Suppressor macrophage (primary cell): Measurements from ENCODE around the gene LITAF.
"Not testable (repeated sequence)": the region's sequence is repeated elsewhere in the genome, so short reads cannot be mapped to it uniquely, and the experiment has no call there.

Experiments
- DNase-seq, 4 experiments: peaks; one replicate each; pipeline ENCODE4 v3.0.0-alpha.2; 2020 to 2022

The LITAF gene

DNA sequence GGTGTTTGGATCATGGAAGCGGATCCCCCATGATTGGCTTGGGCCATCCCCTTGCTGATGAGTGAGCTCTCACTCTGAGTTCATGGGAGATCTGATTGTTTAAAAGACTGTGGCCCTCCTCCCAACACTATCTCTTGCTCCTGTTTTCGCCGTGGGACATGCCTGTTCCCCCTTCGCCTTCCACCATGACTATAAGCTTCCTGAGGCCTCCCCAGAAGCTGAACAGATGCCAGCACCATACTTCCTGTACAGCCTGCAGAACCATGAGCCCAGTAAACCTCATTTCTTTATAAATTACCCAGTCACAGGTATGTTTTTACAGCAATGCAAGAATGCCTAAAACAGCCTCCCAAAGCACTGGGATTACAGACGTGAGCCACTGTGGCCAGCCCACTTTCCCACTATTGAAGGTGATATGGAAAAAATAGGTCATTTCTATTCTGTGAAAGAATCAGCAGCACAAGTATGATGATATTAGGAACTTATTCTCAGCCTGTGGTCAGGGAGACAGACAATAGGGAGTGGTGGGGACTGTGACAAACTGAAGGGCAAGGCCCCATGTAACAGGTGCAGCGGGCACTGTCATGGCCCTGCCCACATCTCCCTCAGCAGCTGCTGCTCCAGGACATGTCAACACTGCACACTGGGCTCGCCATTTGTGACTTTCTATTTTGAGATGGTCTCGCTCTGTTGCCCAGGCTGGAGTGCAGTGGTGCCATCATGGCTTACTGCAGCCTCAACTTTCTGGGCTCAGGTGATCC, 33.7 kb upstream of the LITAF start:
- no peak for DNase-seq

DNA sequence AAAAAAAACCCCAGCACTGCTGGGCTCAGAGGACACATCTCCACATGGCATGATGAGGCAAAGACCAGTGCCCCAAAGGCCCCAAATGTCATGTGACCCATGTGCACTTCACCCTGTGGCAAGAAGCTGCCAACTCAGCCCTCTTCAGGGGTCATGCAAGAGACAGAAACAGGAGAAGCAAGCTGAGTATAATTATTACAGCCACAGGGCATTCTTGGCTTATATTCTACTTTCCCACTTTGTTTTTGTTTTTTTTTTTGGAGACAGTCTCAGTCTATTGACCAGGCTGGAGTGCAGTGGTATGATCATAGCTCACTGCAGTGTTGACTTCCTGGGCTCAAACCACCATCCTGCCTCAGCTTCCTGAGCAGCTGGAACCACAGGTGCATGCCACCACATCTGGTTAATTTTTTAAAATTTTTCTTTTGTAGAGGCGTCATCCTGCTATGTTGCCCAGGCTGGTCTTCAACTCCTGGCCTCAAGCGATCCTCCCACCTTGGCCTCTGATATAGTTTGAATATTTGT, 32.7 kb upstream of the LITAF start:
- DNase-seq = peak; percentile 88 to 97 (median 93)

- no peak for DNase-seq
Measured at GRCh38 chr16:11618107-11618717, 31.5 kb upstream of the LITAF start.

- DNase-seq = no peak
Measured at GRCh38 chr16:11615748-11616447, 29.2 kb upstream of the LITAF start.

GRCh38 chr16:11614587-11615175, 28.0 kb upstream of the LITAF start:
- DNase-seq = no peak

GRCh38 chr16:11613381-11614303, 26.9 kb upstream of the LITAF start:
- peak; percentile 89 to 94 (median 91) for DNase-seq

GRCh38 chr16:11612665-11613025, 25.9 kb upstream of the LITAF start:
- peak in 1 of 4 experiments; percentile 30 for DNase-seq

GRCh38 chr16:11611871-11612664, 25.3 kb upstream of the LITAF start:
- peak; percentile 61 to 79 (median 69) for DNase-seq

DNA sequence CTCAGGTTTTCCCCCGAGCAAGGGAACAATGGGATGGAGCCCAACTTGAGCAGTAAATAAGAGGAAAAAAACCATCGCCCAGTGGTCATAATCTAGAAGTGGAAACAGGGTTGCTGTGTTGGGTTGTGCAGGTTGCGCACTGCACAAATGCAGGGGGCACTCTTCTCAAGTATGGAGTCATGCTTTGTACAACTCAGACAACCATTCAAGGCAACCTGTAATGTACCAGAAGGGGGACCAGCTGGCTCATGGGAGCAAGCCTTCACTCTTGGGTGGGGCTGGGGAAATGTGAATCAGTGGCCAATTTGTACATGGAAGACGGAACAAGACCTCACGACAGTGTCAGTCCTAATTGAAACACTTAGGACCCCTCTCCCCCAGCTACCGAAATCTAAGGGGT, 23.9 kb upstream of the LITAF start:
- DNase-seq = peak in 1 of 4 experiments; percentile 5

DNA sequence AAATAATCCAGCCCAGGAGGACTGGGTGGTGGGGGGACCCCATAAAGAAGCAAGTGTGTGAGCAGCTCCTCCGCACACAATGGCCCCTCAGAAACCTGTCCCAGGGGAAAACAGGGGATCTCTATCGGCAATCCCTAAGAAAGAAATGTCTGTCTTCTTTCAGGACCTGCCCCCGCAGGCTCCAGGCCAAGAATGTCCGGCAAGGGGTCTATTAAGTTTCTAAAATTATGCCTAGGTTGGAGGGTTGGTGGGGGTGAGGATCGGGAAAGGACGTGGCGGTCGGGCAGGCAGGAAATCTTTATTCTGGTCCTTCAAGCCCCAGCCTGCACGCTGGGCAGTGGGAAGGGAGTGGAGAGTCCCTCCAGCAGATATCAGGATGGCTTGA, 23.4 kb upstream of the LITAF start:
- peak in 1 of 4 experiments; percentile 0 for DNase-seq

- peak in 1 of 4 experiments; percentile 9 for DNase-seq
Measured at GRCh38 chr16:11609474-11610120, 22.9 kb upstream of the LITAF start.

DNA sequence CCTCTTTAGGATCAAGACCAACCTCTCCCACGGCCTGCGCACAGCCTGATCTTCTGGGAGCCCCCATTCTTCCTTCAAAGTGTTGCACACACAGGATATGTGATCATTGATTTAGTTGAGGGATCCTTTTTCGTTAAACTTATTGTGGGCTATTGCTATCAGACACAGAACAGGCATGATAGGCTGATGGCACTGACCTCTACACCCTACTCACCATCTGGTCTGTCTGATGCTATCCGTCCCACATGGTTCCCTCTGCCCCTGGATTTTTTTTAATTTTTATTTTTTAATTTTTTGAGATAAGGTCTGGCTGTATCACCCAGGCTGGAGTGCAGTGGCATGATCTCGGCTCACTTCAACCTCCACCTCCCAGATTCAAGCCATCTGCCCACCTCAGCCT, 19.2 kb upstream of the LITAF start:
- DNase-seq = no peak

GRCh38 chr16:11605564-11605886, 18.8 kb upstream of the LITAF start:
- DNase-seq = no peak

DNA sequence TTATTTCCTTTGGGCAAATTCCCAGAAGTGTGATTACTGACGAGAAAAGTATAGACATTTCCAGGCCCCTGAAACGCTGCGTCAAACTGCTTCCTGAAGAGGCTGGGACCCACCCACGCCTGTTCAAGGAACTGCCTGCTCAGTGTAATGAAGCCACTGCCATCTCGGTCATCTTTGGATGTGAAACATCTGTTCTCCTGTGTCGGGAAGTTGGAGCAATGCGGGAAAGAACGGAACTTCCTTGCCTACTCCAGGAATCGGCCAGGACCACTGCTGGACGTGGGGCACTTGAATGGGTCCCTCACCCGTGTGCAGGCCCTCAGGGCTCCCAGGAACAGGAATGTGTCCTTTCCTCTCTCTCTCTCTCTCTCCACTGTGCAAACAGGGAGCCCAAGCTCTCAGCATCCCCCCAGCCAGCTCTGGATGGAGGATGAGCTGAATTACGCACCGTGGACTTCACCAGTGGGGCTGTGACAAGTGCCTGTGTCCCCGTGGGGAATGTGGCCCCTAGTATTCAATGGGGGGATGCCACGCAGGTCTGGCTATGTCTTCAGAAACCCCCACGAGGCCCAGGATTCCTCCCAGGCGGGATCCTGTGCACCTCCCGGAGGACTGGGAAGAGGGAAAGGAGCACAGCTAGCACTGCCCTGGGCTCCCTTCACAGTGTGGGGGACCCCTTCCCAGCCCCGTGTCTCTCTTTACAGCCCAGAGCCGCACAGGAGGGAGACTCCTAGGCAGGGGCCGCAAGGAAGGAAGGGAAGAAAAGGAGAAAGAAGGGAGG, 18.3 kb upstream of the LITAF start:
- peak; percentile 82 to 93 (median 84) for DNase-seq

DNA sequence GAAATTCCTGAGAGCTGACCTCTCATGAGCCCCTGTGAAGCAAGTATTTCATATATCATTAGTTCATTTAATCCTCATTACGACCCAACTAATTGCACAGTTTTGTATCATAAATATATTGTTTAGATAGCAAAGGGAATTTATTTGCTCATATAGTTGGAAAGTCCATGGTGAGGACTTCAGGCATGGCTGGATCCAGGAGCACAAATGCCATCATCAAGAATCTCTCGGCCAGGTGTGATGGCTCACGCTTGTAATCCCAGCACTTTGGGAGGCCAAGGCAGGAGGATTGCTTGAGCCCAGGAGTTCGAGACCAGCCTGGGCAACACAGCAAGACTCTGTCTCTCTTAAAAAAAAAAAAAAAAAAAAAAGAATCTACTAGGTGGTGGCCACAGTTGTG, 17.6 kb upstream of the LITAF start:
- DNase-seq = not testable (repeated sequence)

GRCh38 chr16:11603331-11603750, 16.6 kb upstream of the LITAF start:
- no peak for DNase-seq

DNA sequence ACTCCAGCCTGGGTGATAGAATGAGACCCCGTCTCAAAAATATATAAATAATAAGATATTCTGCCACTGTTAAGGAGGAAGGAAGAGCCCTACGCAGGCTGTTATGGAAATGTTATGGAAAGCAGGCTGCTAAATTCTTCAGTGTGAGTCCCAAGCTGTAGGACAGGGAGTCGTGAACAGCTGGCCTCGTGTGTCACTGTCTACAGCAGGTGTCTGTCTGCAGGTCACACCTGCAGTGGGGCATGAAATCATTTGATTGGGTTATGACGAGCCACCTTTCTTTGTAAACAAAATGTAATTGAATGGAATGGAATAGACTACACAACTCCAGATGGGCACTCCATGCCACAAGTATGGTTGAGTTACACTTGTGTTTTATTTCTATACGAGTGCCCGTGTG, 15.6 kb upstream of the LITAF start:
- DNase-seq = no peak

GRCh38 chr16:11601911-11602310, 15.2 kb upstream of the LITAF start:
- DNase-seq = no peak

DNA sequence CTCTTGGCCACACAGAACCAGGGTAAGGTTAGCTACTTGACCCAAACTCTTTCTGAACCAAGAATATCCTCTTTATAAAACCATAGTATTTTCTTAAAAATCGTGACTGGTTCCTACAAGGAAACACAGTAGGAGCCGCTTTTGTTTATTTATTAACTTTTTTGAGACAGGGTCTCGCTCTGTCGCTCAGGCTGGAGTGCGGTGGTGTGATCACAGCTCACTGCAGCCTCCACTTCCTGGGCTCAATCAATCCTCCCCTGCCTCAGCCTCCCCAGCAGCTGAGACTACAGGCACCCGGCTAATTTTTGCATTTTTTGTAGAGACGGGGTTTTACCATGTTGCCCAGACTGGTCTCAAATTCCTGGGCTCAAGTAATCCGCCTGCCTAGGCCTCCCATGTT, 14.7 kb upstream of the LITAF start:
- DNase-seq = no peak

DNA sequence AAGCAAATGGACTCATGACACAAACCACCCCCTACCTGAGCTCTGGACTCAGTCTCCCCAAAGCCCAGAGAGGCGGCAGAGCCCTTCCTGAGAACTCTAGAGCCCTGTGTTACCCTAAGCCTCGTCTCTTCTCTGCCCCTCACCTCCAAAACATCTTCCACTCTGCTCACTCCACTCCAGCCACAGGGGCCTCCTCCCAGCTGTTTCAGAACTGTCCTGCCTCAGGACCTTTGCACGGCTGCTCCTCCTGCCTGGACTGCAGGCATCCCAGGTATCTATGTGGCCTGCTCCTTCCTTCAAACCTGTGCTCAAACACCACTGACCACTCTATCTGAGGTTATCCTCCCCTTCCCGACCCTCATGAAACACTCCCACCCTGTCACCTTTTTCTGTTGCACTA, 12.9 kb upstream of the LITAF start:
- no peak for DNase-seq
